ENCODE results near the gene RSPH6A. TPM values are rescaled to one million over a fixed set of nuclear protein-coding genes. Genes with fewer than 3 reads are reported as not detected.

The RSPH6A gene
- total RNA-seq, 1 experiment from 2014 or later: 0.39 TPM

DNA sequence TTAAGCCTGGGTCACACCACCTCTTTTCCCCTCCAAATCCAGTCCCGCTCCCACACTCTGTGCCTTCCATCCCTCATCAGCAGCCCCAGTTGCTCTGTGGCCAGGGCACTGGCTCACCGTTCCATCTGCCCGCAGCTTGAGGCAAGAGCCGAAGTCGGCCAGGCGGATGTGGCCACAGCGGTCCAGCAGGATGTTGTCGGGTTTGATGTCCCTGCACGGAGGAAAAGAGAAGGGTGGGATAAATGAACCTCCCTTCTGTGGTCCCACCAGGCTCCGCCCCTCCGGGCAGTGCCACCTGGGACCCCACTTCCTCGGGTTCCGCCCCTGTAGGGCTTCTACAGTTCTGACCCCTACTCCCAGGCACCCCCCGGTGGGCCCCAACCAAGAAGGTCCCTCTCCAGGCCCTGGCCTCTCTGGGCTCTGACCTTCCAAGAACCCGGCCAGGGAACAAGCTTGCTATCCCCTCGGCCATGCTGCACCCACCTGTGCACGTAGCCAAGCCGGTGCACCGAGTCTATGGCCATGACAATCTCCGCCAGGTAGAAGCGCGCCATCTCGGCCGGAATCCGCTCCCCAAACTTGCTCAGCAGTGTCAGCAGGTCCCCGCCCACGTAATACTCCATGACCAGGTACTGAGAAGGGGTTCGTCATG, 37.0 kb downstream of the RSPH6A start:
- no peak for ATAC-seq
- no peak overlapping the region for H3K4me3 Mint-ChIP-seq
- TF ChIP-seq NR2C2 (CRISPR knock-in tag; IDR thresholded peaks at IDR 0.05) (no peak), NFYB (CRISPR knock-in tag; conservative IDR thresholded peaks at IDR 0.05; ENCODE audit: low read depth) (no peak), ZNF317 (CRISPR knock-in tag; IDR thresholded peaks at IDR 0.05; ENCODE audit: borderline replicate concordance, low read depth) (no peak), IRF2 (CRISPR knock-in tag; IDR thresholded peaks at IDR 0.05; ENCODE audit: borderline replicate concordance, low read depth) (no peak), JAZF1 (CRISPR knock-in tag; IDR thresholded peaks at IDR 0.05) (no peak), ELF4 (CRISPR knock-in tag; IDR thresholded peaks at IDR 0.05; ENCODE audit: low read depth) (no peak), ZNF416 (CRISPR knock-in tag; IDR thresholded peaks at IDR 0.05) (no peak), ZNF263 (CRISPR knock-in tag; IDR thresholded peaks at IDR 0.05; ENCODE audit: low read depth) (no peak), GTF2I (CRISPR knock-in tag; conservative IDR thresholded peaks at IDR 0.05) (no peak)
- TF ChIP-seq, protein P1, sequence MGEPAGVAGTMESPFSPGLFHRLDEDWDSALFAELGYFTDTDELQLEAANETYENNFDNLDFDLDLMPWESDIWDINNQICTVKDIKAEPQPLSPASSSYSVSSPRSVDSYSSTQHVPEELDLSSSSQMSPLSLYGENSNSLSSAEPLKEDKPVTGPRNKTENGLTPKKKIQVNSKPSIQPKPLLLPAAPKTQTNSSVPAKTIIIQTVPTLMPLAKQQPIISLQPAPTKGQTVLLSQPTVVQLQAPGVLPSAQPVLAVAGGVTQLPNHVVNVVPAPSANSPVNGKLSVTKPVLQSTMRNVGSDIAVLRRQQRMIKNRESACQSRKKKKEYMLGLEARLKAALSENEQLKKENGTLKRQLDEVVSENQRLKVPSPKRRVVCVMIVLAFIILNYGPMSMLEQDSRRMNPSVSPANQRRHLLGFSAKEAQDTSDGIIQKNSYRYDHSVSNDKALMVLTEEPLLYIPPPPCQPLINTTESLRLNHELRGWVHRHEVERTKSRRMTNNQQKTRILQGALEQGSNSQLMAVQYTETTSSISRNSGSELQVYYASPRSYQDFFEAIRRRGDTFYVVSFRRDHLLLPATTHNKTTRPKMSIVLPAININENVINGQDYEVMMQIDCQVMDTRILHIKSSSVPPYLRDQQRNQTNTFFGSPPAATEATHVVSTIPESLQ (CRISPR knock-in tag; IDR thresholded peaks at IDR 0.05): no peak
- TF ChIP-seq, protein P2, sequence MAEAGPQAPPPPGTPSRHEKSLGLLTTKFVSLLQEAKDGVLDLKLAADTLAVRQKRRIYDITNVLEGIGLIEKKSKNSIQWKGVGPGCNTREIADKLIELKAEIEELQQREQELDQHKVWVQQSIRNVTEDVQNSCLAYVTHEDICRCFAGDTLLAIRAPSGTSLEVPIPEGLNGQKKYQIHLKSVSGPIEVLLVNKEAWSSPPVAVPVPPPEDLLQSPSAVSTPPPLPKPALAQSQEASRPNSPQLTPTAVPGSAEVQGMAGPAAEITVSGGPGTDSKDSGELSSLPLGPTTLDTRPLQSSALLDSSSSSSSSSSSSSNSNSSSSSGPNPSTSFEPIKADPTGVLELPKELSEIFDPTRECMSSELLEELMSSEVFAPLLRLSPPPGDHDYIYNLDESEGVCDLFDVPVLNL (CRISPR knock-in tag; IDR thresholded peaks at IDR 0.05; ENCODE audit: borderline replicate concordance, low read depth): no peak
- TF ChIP-seq, protein P3, sequence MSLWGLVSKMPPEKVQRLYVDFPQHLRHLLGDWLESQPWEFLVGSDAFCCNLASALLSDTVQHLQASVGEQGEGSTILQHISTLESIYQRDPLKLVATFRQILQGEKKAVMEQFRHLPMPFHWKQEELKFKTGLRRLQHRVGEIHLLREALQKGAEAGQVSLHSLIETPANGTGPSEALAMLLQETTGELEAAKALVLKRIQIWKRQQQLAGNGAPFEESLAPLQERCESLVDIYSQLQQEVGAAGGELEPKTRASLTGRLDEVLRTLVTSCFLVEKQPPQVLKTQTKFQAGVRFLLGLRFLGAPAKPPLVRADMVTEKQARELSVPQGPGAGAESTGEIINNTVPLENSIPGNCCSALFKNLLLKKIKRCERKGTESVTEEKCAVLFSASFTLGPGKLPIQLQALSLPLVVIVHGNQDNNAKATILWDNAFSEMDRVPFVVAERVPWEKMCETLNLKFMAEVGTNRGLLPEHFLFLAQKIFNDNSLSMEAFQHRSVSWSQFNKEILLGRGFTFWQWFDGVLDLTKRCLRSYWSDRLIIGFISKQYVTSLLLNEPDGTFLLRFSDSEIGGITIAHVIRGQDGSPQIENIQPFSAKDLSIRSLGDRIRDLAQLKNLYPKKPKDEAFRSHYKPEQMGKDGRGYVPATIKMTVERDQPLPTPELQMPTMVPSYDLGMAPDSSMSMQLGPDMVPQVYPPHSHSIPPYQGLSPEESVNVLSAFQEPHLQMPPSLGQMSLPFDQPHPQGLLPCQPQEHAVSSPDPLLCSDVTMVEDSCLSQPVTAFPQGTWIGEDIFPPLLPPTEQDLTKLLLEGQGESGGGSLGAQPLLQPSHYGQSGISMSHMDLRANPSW (CRISPR knock-in tag; conservative IDR thresholded peaks at IDR 0.05; ENCODE audit: low read depth): no peak
- TF ChIP-seq, protein P4, sequence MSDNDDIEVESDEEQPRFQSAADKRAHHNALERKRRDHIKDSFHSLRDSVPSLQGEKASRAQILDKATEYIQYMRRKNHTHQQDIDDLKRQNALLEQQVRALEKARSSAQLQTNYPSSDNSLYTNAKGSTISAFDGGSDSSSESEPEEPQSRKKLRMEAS (CRISPR knock-in tag; IDR thresholded peaks at IDR 0.05): no peak
- TF ChIP-seq, protein P5, sequence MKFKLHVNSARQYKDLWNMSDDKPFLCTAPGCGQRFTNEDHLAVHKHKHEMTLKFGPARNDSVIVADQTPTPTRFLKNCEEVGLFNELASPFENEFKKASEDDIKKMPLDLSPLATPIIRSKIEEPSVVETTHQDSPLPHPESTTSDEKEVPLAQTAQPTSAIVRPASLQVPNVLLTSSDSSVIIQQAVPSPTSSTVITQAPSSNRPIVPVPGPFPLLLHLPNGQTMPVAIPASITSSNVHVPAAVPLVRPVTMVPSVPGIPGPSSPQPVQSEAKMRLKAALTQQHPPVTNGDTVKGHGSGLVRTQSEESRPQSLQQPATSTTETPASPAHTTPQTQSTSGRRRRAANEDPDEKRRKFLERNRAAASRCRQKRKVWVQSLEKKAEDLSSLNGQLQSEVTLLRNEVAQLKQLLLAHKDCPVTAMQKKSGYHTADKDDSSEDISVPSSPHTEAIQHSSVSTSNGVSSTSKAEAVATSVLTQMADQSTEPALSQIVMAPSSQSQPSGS (CRISPR knock-in tag; IDR thresholded peaks at IDR 0.05; ENCODE audit: borderline replicate concordance, low read depth): no peak
- TF ChIP-seq, protein P6, sequence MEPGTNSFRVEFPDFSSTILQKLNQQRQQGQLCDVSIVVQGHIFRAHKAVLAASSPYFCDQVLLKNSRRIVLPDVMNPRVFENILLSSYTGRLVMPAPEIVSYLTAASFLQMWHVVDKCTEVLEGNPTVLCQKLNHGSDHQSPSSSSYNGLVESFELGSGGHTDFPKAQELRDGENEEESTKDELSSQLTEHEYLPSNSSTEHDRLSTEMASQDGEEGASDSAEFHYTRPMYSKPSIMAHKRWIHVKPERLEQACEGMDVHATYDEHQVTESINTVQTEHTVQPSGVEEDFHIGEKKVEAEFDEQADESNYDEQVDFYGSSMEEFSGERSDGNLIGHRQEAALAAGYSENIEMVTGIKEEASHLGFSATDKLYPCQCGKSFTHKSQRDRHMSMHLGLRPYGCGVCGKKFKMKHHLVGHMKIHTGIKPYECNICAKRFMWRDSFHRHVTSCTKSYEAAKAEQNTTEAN (CRISPR knock-in tag; IDR thresholded peaks at IDR 0.05): no peak
- TF ChIP-seq, protein P7, sequence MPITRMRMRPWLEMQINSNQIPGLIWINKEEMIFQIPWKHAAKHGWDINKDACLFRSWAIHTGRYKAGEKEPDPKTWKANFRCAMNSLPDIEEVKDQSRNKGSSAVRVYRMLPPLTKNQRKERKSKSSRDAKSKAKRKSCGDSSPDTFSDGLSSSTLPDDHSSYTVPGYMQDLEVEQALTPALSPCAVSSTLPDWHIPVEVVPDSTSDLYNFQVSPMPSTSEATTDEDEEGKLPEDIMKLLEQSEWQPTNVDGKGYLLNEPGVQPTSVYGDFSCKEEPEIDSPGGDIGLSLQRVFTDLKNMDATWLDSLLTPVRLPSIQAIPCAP (CRISPR knock-in tag; IDR thresholded peaks at IDR 0.05): no peak

More for the DNA sequence above, 37.0 kb downstream of the RSPH6A start:
- POLR2A ChIA-PET: interaction anchor here (0.9 to 5.4 kb wide), 2 partner anchors 8 kb away, joined by 4 to 70 read pairs; partner anchors contain the start of gene SIX5
- no peak for DNase-seq (ENCODE audit: low spot score)
- H3K9me3 Mint-ChIP-seq: no peaks in the 10 kb centered on the region
- CTCF ChIA-PET: interaction anchor here (0.6 to 5.4 kb wide), 2 partner anchors 9 kb away, joined by 3 to 175 read pairs; partner anchors contain the start of gene SIX5
- peaks cover 29% of the 10 kb centered on the region for H3K27me3 Mint-ChIP-seq (ENCODE audit: low read depth)
- H3K36me3 Mint-ChIP-seq: peaks cover 18% of the 10 kb centered on the region
- H3K27ac Mint-ChIP-seq: no peak overlapping the region
- peaks cover 25% of the 10 kb centered on the region for H3K4me1 Mint-ChIP-seq

Measured in WTC11 (cell line).